ENCODE data around the gene RAPGEF5.

DNA sequence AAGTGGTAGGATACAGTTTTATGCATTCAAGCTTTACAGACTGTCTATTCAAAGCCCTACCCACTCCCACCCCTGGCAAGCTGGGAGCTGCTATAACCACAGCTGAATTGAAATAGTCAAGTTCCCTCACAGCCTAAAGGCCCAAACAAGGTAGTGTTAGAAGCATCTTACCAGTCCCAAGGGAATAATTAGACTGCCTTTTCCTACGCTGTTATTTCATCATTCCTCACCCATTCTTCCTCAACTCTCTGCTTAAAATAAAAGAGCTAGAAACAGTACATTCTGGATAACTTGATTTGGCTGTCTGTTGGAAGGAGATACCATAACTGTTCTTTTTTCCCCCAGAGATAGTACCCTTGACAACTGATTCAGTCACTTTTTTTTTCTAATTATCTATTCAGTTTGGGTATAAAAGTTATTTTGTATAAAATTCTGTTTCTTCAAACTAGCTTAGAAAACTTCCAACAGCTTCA is 54.0 kb downstream of the RAPGEF5 start:
- TF ChIP-seq, protein P1, sequence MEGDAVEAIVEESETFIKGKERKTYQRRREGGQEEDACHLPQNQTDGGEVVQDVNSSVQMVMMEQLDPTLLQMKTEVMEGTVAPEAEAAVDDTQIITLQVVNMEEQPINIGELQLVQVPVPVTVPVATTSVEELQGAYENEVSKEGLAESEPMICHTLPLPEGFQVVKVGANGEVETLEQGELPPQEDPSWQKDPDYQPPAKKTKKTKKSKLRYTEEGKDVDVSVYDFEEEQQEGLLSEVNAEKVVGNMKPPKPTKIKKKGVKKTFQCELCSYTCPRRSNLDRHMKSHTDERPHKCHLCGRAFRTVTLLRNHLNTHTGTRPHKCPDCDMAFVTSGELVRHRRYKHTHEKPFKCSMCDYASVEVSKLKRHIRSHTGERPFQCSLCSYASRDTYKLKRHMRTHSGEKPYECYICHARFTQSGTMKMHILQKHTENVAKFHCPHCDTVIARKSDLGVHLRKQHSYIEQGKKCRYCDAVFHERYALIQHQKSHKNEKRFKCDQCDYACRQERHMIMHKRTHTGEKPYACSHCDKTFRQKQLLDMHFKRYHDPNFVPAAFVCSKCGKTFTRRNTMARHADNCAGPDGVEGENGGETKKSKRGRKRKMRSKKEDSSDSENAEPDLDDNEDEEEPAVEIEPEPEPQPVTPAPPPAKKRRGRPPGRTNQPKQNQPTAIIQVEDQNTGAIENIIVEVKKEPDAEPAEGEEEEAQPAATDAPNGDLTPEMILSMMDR (conservative IDR thresholded peaks at IDR 0.05): no peak
- no peak for TF ChIP-seq ZFX (IDR thresholded peaks at IDR 0.05)

Data from C4-2B (cell line).